Body of pancreas (tissue), 4 donors: ENCODE data around the gene PITPNC1.

Experiments
- POLR2A ChIP-seq, 3 donors: fragments of 450-650 bp; IDR thresholded peaks; one replicate each; pipeline ENCODE4 v1.6.1; 2016; ENCODE audit warnings: antibody characterized with exemption in 3 of 3, mild to moderate bottlenecking in 2 of 3
- TF ChIP-seq, protein P1 (sequence below), 7 experiments: fragments of 450-650 bp in 4 of 7; fragments of 200-600 bp in 3 of 7; sonication (generic) in 3 of 7; IDR thresholded peaks; one replicate each; pipeline ENCODE4 v1.5.1; 2016 to 2019; ENCODE audit warnings: antibody characterized with exemption in 7 of 7

DNA sequence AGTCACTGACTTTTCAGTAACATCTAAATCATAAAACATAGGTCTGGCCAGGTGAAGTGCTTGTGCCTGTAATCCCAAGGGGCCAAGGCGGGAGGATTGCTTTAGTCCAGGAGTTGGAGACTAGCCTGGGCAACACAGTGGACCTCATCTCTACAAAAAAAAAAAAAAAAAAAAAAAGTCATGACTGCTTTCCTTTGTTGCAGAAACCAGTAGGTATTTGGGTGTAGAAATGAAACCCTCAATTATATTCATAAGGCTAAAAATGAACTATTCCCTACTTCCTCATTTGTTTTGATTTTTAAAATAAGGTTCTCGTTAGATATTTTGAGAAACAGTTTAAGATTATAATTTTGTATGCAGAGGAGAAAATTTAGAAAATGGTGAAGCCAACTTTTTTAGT is 26.0 kb downstream of the PITPNC1 start:
- TF ChIP-seq, protein P1, sequence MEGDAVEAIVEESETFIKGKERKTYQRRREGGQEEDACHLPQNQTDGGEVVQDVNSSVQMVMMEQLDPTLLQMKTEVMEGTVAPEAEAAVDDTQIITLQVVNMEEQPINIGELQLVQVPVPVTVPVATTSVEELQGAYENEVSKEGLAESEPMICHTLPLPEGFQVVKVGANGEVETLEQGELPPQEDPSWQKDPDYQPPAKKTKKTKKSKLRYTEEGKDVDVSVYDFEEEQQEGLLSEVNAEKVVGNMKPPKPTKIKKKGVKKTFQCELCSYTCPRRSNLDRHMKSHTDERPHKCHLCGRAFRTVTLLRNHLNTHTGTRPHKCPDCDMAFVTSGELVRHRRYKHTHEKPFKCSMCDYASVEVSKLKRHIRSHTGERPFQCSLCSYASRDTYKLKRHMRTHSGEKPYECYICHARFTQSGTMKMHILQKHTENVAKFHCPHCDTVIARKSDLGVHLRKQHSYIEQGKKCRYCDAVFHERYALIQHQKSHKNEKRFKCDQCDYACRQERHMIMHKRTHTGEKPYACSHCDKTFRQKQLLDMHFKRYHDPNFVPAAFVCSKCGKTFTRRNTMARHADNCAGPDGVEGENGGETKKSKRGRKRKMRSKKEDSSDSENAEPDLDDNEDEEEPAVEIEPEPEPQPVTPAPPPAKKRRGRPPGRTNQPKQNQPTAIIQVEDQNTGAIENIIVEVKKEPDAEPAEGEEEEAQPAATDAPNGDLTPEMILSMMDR (IDR thresholded peaks at IDR 0.05), result no peak
- TF ChIP-seq POLR2A (IDR thresholded peaks at IDR 0.05), result no peak
